Endothelial cell of umbilical vein (primary cell): Measurements from ENCODE around the gene TP53BP1.

Experiments used
- EZH2 ChIP-seq: IDR thresholded peaks from 2 replicates; pipeline ENCODE4 v1.6.1; 2012; ENCODE audit warnings: borderline replicate concordance, low read depth, mild to moderate bottlenecking, moderate library complexity, low read length, inconsistent platforms; ENCODE audit not compliant: severe bottlenecking
- FOS ChIP-seq: IDR thresholded peaks from 2 replicates; pipeline ENCODE4 v1.6.1; 2011; ENCODE audit warnings: mild to moderate bottlenecking, low read length, moderate library complexity, borderline replicate concordance; ENCODE audit not compliant: insufficient read depth
- POLR2A ChIP-seq: IDR thresholded peaks from 2 replicates; pipeline ENCODE4 v1.6.1; 2012; ENCODE audit warnings: low read depth, mild to moderate bottlenecking, control low read depth, low read length
- POLR2AphosphoS5 ChIP-seq: IDR thresholded peaks from 2 replicates; pipeline ENCODE4 v1.6.1; 2012; ENCODE audit warnings: low read depth, mild to moderate bottlenecking, control low read depth, low read length, moderate library complexity; ENCODE audit not compliant: insufficient read depth
- TF ChIP-seq, protein P1 (sequence below), 2 donors: IDR thresholded peaks; 1 replicate in 1 of 2; 2 replicates in 1 of 2; pipeline ENCODE4 v1.5.1; 2011; ENCODE audit warnings: low read length in 2 of 2, mild to moderate bottlenecking in 2 of 2, moderate library complexity in 2 of 2, control low read depth in 1 of 2, inconsistent platforms in 1 of 2, low read depth in 1 of 2; ENCODE audit not compliant: insufficient read depth in 1 of 2; ENCODE audit errors: extremely low read depth in 1 of 2
- TF ChIP-seq, protein P2 (sequence below): IDR thresholded peaks from 2 replicates; pipeline ENCODE4 v1.6.1; 2011; ENCODE audit not compliant: insufficient read depth, insufficient read length

DNA sequence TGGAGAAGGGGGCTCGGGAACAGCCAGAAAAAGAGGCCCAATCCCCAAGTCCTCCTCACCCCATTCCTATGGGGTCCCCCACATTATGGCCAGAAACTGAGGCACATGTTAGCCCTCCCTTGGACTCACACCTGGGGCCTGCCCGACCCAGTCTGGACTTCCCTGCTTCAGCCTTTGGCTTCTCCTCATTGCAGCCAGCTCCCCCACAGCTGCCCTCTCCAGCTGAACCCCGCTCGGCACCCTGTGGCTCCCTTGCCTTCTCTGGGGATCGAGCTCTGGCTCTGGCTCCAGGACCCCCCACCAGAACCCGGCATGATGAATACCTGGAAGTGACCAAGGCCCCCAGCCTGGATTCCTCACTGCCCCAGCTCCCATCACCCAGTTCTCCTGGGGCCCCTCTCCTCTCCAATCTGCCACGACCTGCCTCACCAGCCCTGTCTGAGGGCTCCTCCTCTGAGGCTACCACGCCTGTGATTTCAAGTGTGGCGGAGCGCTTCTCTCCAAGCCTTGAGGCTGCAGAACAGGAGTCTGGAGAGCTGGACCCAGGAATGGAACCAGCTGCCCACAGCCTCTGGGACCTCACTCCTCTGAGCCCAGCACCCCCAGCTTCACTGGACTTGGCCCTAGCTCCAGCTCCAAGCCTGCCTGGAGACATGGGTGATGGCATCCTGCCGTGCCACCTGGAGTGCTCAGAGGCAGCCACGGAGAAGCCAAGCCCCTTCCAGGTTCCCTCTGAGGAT, 35.0 kb upstream of the TP53BP1 start:
- TF ChIP-seq, protein P1, sequence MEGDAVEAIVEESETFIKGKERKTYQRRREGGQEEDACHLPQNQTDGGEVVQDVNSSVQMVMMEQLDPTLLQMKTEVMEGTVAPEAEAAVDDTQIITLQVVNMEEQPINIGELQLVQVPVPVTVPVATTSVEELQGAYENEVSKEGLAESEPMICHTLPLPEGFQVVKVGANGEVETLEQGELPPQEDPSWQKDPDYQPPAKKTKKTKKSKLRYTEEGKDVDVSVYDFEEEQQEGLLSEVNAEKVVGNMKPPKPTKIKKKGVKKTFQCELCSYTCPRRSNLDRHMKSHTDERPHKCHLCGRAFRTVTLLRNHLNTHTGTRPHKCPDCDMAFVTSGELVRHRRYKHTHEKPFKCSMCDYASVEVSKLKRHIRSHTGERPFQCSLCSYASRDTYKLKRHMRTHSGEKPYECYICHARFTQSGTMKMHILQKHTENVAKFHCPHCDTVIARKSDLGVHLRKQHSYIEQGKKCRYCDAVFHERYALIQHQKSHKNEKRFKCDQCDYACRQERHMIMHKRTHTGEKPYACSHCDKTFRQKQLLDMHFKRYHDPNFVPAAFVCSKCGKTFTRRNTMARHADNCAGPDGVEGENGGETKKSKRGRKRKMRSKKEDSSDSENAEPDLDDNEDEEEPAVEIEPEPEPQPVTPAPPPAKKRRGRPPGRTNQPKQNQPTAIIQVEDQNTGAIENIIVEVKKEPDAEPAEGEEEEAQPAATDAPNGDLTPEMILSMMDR (IDR thresholded peaks at IDR 0.05; ENCODE audit: extremely low read depth in 1 of 2, insufficient read depth in 1 of 2, low read depth in 1 of 2, low read length in 2 of 2): no peak
- TF ChIP-seq EZH2 (no peak), POLR2A (no peak), POLR2AphosphoS5 (no peak), FOS (no peak)
- TF ChIP-seq, protein P2, sequence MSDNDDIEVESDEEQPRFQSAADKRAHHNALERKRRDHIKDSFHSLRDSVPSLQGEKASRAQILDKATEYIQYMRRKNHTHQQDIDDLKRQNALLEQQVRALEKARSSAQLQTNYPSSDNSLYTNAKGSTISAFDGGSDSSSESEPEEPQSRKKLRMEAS: no peak
